ENCODE measurements around the gene TRMO. TPM values are rescaled to one million over a fixed set of nuclear protein-coding genes. Genes with fewer than 3 reads are reported as not detected.

Gene TRMO
- total RNA-seq, 1 donor from 2014 or later: 9.5 TPM

- Mint-ChIP-seq H3K27ac (ENCODE audit: unreplicated experiment) (no peak overlapping the region), H3K27me3 (ENCODE audit: low read depth) (no peaks in the 10 kb centered on the region), H3K36me3 (ENCODE audit: low read depth) (peaks cover 20% of the 10 kb centered on the region), H3K9me3 (ENCODE audit: low read depth) (no peaks in the 10 kb centered on the region), H3K4me1 (ENCODE audit: low read depth) (no peaks in the 10 kb centered on the region), H3K4me3 (ENCODE audit: unreplicated experiment) (no peak overlapping the region)
- TF ChIP-seq CTCF (IDR thresholded peaks at IDR 0.05): no peak
- no peak for DNase-seq (ENCODE audit: low spot score)
Observed at GRCh38 chr9:97907632-97908031, 14.7 kb downstream of the TRMO start.

- H3K4me1 Mint-ChIP-seq (ENCODE audit: low read depth): no peaks in the 10 kb centered on the region
- peaks cover 19% of the 10 kb centered on the region for H3K36me3 Mint-ChIP-seq (ENCODE audit: low read depth)
- H3K27me3 Mint-ChIP-seq (ENCODE audit: low read depth): no peaks in the 10 kb centered on the region
- H3K9me3 Mint-ChIP-seq (ENCODE audit: low read depth): no peaks in the 10 kb centered on the region
- no peak overlapping the region for H3K27ac Mint-ChIP-seq (ENCODE audit: unreplicated experiment)
- DNase-seq (ENCODE audit: low spot score): no peak
- TF ChIP-seq CTCF (IDR thresholded peaks at IDR 0.05): no peak
- no peak overlapping the region for H3K4me3 Mint-ChIP-seq (ENCODE audit: unreplicated experiment)
Observed at GRCh38 chr9:97907046-97907445, 15.3 kb downstream of the TRMO start.

GRCh38 chr9:97906236-97906831 lies 16.0 kb downstream of the TRMO start:
- H3K36me3 Mint-ChIP-seq (ENCODE audit: low read depth): peaks cover 16% of the 10 kb centered on the region

GRCh38 chr9:97905228-97905627 lies 17.1 kb downstream of the TRMO start:
- Mint-ChIP-seq H3K9me3 (ENCODE audit: low read depth) (no peaks in the 10 kb centered on the region), H3K4me3 (ENCODE audit: unreplicated experiment) (no peak overlapping the region), H3K27ac (ENCODE audit: unreplicated experiment) (no peak overlapping the region), H3K4me1 (ENCODE audit: low read depth) (no peaks in the 10 kb centered on the region), H3K27me3 (ENCODE audit: low read depth) (no peaks in the 10 kb centered on the region), H3K36me3 (ENCODE audit: low read depth) (peaks cover 13% of the 10 kb centered on the region)
- no peak for DNase-seq (ENCODE audit: low spot score)
- TF ChIP-seq CTCF (IDR thresholded peaks at IDR 0.05): no peak

More at GRCh38 chr9:97906236-97906831, 16.0 kb downstream of the TRMO start:
- Mint-ChIP-seq H3K4me1 (ENCODE audit: low read depth) (no peaks in the 10 kb centered on the region), H3K4me3 (ENCODE audit: unreplicated experiment) (no peak overlapping the region), H3K9me3 (ENCODE audit: low read depth) (no peaks in the 10 kb centered on the region), H3K27me3 (ENCODE audit: low read depth) (no peaks in the 10 kb centered on the region), H3K27ac (ENCODE audit: unreplicated experiment) (no peak overlapping the region)
- DNase-seq (ENCODE audit: low spot score): no peak
- no peak for TF ChIP-seq CTCF (IDR thresholded peaks at IDR 0.05)

- no peak for TF ChIP-seq CTCF (IDR thresholded peaks at IDR 0.05)
- Mint-ChIP-seq H3K27me3 (ENCODE audit: low read depth) (no peaks in the 10 kb centered on the region), H3K36me3 (ENCODE audit: low read depth) (peaks cover 9% of the 10 kb centered on the region), H3K4me1 (ENCODE audit: low read depth) (no peaks in the 10 kb centered on the region), H3K27ac (ENCODE audit: unreplicated experiment) (no peak overlapping the region), H3K9me3 (ENCODE audit: low read depth) (no peaks in the 10 kb centered on the region), H3K4me3 (ENCODE audit: unreplicated experiment) (no peak overlapping the region)
- no peak for DNase-seq (ENCODE audit: low spot score)
Observed at GRCh38 chr9:97904725-97905124, 17.6 kb downstream of the TRMO start.
